Liver (tissue), 9 donors: ENCODE data around the gene JAZF1. TPM values are rescaled to one million over a fixed set of nuclear protein-coding genes. Genes with fewer than 3 reads are reported as not detected.

Experiments used
- DNase-seq: peaks from one replicate; pipeline ENCODE4 v3.0.0-alpha.2; 2017; ENCODE audit warnings: low spot score
- H3K27ac ChIP-seq, 2 donors: one replicate each; pipeline ENCODE4 v1.7.0; 2013; ENCODE audit warnings: inconsistent platforms in 2 of 2, low read length in 2 of 2, control low read depth in 1 of 2, low read depth in 1 of 2, mild to moderate bottlenecking in 1 of 2
- H3K27me3 ChIP-seq, 4 donors: one replicate each; pipeline versions ENCODE4 v1.6.1 to v1.7.0; 2013; ENCODE audit warnings: low read length in 3 of 4, inconsistent platforms in 1 of 4, mild to moderate bottlenecking in 1 of 4, moderate library complexity in 1 of 4; ENCODE audit not compliant: control insufficient read depth in 4 of 4, insufficient read depth in 4 of 4
- H3K36me3 ChIP-seq, 4 donors: one replicate each; pipeline versions ENCODE4 v1.6.1 to v1.7.0; 2013; ENCODE audit warnings: low read length in 3 of 4, mild to moderate bottlenecking in 3 of 4, low read depth in 1 of 4, moderate library complexity in 1 of 4; ENCODE audit not compliant: control insufficient read depth in 4 of 4, insufficient read depth in 3 of 4
- H3K4me1 ChIP-seq, 4 donors: one replicate each; pipeline versions ENCODE4 v1.6.1 to v1.7.0; 2013; ENCODE audit warnings: low read length in 3 of 4, mild to moderate bottlenecking in 3 of 4, moderate library complexity in 1 of 4; ENCODE audit not compliant: control insufficient read depth in 4 of 4, insufficient read depth in 4 of 4
- H3K4me3 ChIP-seq, 3 donors: one replicate each; pipeline versions ENCODE4 v1.6.1 to v1.7.0; 2013; ENCODE audit warnings: low read length in 3 of 3, control low read depth in 1 of 3, low read depth in 1 of 3, mild to moderate bottlenecking in 1 of 3
- H3K9ac ChIP-seq, 2 donors: one replicate each; pipeline ENCODE4 v1.7.0; 2013; ENCODE audit warnings: low read length in 2 of 2, mild to moderate bottlenecking in 2 of 2, moderate library complexity in 2 of 2, control low read depth in 1 of 2, low read depth in 1 of 2
- H3K9me3 ChIP-seq, 4 donors: one replicate each; pipeline versions ENCODE4 v1.6.1 to v1.7.0; 2013; ENCODE audit warnings: low read length in 3 of 4; ENCODE audit not compliant: control insufficient read depth in 4 of 4
- CTCF ChIP-seq: fragments of 150-350 bp; IDR thresholded peaks from 2 replicates; pipeline ENCODE4 v1.5.1; 2017; ENCODE audit warnings: improper control_type of control experiment, low read depth, low read length; ENCODE audit not compliant: missing input control
- EGR1 ChIP-seq, 2 donors: IDR thresholded peaks; 2 replicates each; pipeline ENCODE4 v1.6.1; 2016 to 2018; ENCODE audit warnings: antibody characterized with exemption in 2 of 2, low read depth in 2 of 2
- FOXA2 ChIP-seq: IDR thresholded peaks from 2 replicates; pipeline ENCODE4 v1.6.1; 2016; ENCODE audit warnings: antibody characterized with exemption
- GABPA ChIP-seq, 2 donors: IDR thresholded peaks in 1 of 2; conservative IDR thresholded peaks in 1 of 2; 2 replicates each; pipeline ENCODE4 v1.6.1; 2016; ENCODE audit warnings: antibody characterized with exemption in 2 of 2, mild to moderate bottlenecking in 1 of 2, moderate library complexity in 1 of 2
- HNF4A ChIP-seq, 2 donors: conservative IDR thresholded peaks; 2 replicates each; pipeline ENCODE4 v1.6.1; 2016; ENCODE audit warnings: antibody characterized with exemption in 2 of 2, mild to moderate bottlenecking in 2 of 2
- HNF4G ChIP-seq: IDR thresholded peaks from 2 replicates; pipeline ENCODE4 v1.6.1; 2016; ENCODE audit warnings: antibody characterized with exemption
- JUND ChIP-seq, 2 donors: IDR thresholded peaks; 2 replicates each; pipeline ENCODE4 v1.6.1; 2016; ENCODE audit warnings: antibody characterized with exemption in 2 of 2
- MAX ChIP-seq: IDR thresholded peaks from 2 replicates; pipeline ENCODE4 v1.6.1; 2016; ENCODE audit warnings: antibody characterized with exemption
- RXRA ChIP-seq, 2 donors: IDR thresholded peaks; 2 replicates each; pipeline ENCODE4 v1.6.1; 2017 to 2018; ENCODE audit warnings: antibody characterized with exemption in 2 of 2, mild to moderate bottlenecking in 1 of 2
- SP1 ChIP-seq: IDR thresholded peaks from 2 replicates; pipeline ENCODE4 v1.6.1; 2018; ENCODE audit warnings: antibody characterized with exemption, mild to moderate bottlenecking
- TAF1 ChIP-seq: conservative IDR thresholded peaks from 2 replicates; pipeline ENCODE4 v1.6.1; 2016; ENCODE audit warnings: antibody characterized with exemption, mild to moderate bottlenecking
- YY1 ChIP-seq: IDR thresholded peaks from 2 replicates; pipeline ENCODE4 v1.6.1; 2016; ENCODE audit warnings: antibody characterized with exemption, mild to moderate bottlenecking
- WGBS: extraction: QIAGEN DNeasy Blood & Tissue Kit; methylation state at CpG from one replicate; pipeline ENCODE4 v1.1.7; 2013; 5-methylcytosine and 5-hydroxymethylcytosine counted together
- polyA plus RNA-seq, 2 donors: library from polyadenylated mRNA; stranded (reverse) in 1 of 2; unstranded in 1 of 2; fragments of 200-250 nt in 1 of 2; fragments of >200 nt in 1 of 2; fragmentation: Nextera tagmentation in 1 of 2; extraction: Ambion mirVana in 1 of 2; gene quantifications; one replicate each; pipeline versions ENCODE4 v1.2.1 to v1.2.3, GENCODE V29; 2013 to 2015
- total RNA-seq, 2 donors: library from RNA; depleted of rRNA; stranded (reverse); fragments of >200 nt; gene quantifications; one replicate each; pipeline ENCODE4 v1.2.3, GENCODE V29; 2014
- TF ChIP-seq, protein P1 (sequence below): IDR thresholded peaks from 2 replicates; pipeline ENCODE4 v1.6.1; 2016; ENCODE audit warnings: antibody characterized with exemption, mild to moderate bottlenecking
- TF ChIP-seq, protein P2 (sequence below): IDR thresholded peaks from 2 replicates; pipeline ENCODE4 v1.6.1; 2016; ENCODE audit warnings: antibody characterized with exemption
- donor health status: healthy.
- donor health status: healthy.
- donor health status: healthy.
- donor health status: healthy.
- donor health status: healthy.

Gene JAZF1
- total and polyA plus RNA-seq, 4 donors = 2.7 to 17.8 (median 4.0) TPM

- H3K27me3 ChIP-seq = no peaks in the 10 kb centered on the region
- H3K4me1 ChIP-seq = no peaks in the 10 kb centered on the region
- TF ChIP-seq TAF1 = no peak
- no peak for TF ChIP-seq YY1
- no peak for TF ChIP-seq HNF4A (conservative IDR thresholded peaks at IDR 0.05)
- no peak for TF ChIP-seq CTCF
- TF ChIP-seq, protein P1, sequence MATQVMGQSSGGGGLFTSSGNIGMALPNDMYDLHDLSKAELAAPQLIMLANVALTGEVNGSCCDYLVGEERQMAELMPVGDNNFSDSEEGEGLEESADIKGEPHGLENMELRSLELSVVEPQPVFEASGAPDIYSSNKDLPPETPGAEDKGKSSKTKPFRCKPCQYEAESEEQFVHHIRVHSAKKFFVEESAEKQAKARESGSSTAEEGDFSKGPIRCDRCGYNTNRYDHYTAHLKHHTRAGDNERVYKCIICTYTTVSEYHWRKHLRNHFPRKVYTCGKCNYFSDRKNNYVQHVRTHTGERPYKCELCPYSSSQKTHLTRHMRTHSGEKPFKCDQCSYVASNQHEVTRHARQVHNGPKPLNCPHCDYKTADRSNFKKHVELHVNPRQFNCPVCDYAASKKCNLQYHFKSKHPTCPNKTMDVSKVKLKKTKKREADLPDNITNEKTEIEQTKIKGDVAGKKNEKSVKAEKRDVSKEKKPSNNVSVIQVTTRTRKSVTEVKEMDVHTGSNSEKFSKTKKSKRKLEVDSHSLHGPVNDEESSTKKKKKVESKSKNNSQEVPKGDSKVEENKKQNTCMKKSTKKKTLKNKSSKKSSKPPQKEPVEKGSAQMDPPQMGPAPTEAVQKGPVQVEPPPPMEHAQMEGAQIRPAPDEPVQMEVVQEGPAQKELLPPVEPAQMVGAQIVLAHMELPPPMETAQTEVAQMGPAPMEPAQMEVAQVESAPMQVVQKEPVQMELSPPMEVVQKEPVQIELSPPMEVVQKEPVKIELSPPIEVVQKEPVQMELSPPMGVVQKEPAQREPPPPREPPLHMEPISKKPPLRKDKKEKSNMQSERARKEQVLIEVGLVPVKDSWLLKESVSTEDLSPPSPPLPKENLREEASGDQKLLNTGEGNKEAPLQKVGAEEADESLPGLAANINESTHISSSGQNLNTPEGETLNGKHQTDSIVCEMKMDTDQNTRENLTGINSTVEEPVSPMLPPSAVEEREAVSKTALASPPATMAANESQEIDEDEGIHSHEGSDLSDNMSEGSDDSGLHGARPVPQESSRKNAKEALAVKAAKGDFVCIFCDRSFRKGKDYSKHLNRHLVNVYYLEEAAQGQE = no peak
- TF ChIP-seq JUND (IDR thresholded peaks at IDR 0.05) = no peak
- TF ChIP-seq, protein P2, sequence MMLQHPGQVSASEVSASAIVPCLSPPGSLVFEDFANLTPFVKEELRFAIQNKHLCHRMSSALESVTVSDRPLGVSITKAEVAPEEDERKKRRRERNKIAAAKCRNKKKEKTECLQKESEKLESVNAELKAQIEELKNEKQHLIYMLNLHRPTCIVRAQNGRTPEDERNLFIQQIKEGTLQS = no peak
- no peak for TF ChIP-seq EGR1 (IDR thresholded peaks at IDR 0.05; ENCODE audit: low read depth in 2 of 2)
- TF ChIP-seq SP1 = no peak
- TF ChIP-seq HNF4G = no peak
- 88% methylated on average over 2 of the region's 2 CpGs for WGBS
- H3K4me3 ChIP-seq = no peak overlapping the region
- no peaks in the 10 kb centered on the region for H3K36me3 ChIP-seq
- H3K9ac ChIP-seq = no peak overlapping the region
- H3K9me3 ChIP-seq = no peaks in the 10 kb centered on the region
- no peak for DNase-seq
- H3K27ac ChIP-seq = no peak overlapping the region
Measured at GRCh38 chr7:28165261-28165660, 15.3 kb downstream of the JAZF1 start.

DNA sequence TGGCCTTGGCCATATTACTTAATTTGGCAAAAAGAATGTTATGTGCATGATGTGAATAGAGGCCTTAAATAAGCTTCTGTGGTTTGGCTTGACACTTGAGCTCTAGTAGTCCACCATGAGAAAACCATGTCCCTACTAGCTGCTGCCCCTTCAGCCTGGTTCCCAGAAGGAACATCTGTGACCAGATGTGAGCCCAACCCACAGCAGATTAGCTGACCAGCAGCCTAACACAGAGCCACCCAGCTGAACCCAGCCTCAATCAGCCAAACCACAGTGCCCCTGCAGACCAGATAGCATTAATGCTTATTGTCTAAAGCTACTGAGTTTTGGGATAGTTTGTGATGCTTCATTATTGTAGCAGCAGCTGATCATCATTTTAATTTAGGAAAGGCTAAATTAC is 16.6 kb downstream of the JAZF1 start:
- H3K27ac ChIP-seq = no peak overlapping the region
- no peaks in the 10 kb centered on the region for H3K4me1 ChIP-seq
- no peak overlapping the region for H3K4me3 ChIP-seq
- H3K9me3 ChIP-seq = no peaks in the 10 kb centered on the region
- DNase-seq = no peak
- no peaks in the 10 kb centered on the region for H3K36me3 ChIP-seq
- no peaks in the 10 kb centered on the region for H3K27me3 ChIP-seq
- no peak overlapping the region for H3K9ac ChIP-seq
- TF ChIP-seq EGR1 (IDR thresholded peaks at IDR 0.05; ENCODE audit: low read depth in 2 of 2) (no peak), HNF4G (no peak), MAX (no peak), GABPA (IDR thresholded peaks at IDR 0.05 in 1 of 2, conservative IDR thresholded peaks at IDR 0.05 in 1 of 2) (no peak), RXRA (IDR thresholded peaks at IDR 0.05) (no peak)

GRCh38 chr7:28161331-28161730 is 19.3 kb downstream of the JAZF1 start:
- Histone ChIP-seq H3K4me1 (peaks cover 3 to 12% (median 6%) of the 10 kb centered on the region in 4 donors), H3K27me3 (no peaks in the 10 kb centered on the region), H3K9ac (no peak overlapping the region), H3K4me3 (no peak overlapping the region), H3K36me3 (no peaks in the 10 kb centered on the region), H3K9me3 (no peaks in the 10 kb centered on the region), H3K27ac (no peak overlapping the region)
- no peak for TF ChIP-seq EGR1 (IDR thresholded peaks at IDR 0.05; ENCODE audit: low read depth in 2 of 2)
- TF ChIP-seq FOXA2 = no peak
- no peak for TF ChIP-seq YY1
- no peak for TF ChIP-seq GABPA (IDR thresholded peaks at IDR 0.05 in 1 of 2, conservative IDR thresholded peaks at IDR 0.05 in 1 of 2)
- TF ChIP-seq, protein P1 = no peak
- 98% methylated on average over 1 of the region's 1 CpG for WGBS
- DNase-seq = no peak
